Sigmoid colon (tissue), 7 donors: Measurements from ENCODE around the gene CNTN4. TPM values are rescaled to one million over a fixed set of nuclear protein-coding genes. Genes with fewer than 3 reads are reported as not detected.

ENCODE experiments used
- DNase-seq: peaks from one replicate; pipeline ENCODE4 v3.0.0-alpha.2; 2019
- H3K27ac ChIP-seq, 4 donors: fragments of 200-600 bp; sonication (generic); one replicate each; pipeline ENCODE4 v1.5.1; 2016 to 2019; ENCODE audit warnings: mild to moderate bottlenecking in 1 of 4
- H3K27me3 ChIP-seq, 3 donors: fragments of 200-600 bp; sonication (generic); one replicate each; pipeline ENCODE4 v1.5.1; 2019; ENCODE audit warnings: mild to moderate bottlenecking in 1 of 3
- H3K36me3 ChIP-seq, 4 donors: fragments of 200-600 bp; sonication (generic); one replicate each; pipeline ENCODE4 v1.5.1; 2016 to 2019
- H3K4me1 ChIP-seq, 4 donors: fragments of 200-600 bp; sonication (generic); one replicate each; pipeline ENCODE4 v1.5.1; 2017 to 2019
- H3K4me3 ChIP-seq, 4 donors: fragments of 200-600 bp; sonication (generic); one replicate each; pipeline ENCODE4 v1.5.1; 2017 to 2019; ENCODE audit warnings: mild to moderate bottlenecking in 2 of 4, moderate library complexity in 1 of 4
- H3K9me3 ChIP-seq, 4 donors: fragments of 200-600 bp in 3 of 4; sonication (generic) in 3 of 4; one replicate each; pipeline versions ENCODE4 v1.5.1 to v1.6.1; 2013 to 2019
- CTCF ChIP-seq, 4 experiments: fragments of 450-650 bp in 3 of 4; fragments of 200-600 bp in 1 of 4; IDR thresholded peaks; one replicate each; pipeline ENCODE4 v1.5.1; 2016 to 2019; ENCODE audit warnings: antibody characterized with exemption in 4 of 4, mild to moderate bottlenecking in 3 of 4, moderate library complexity in 2 of 4
- EP300 ChIP-seq, 4 donors: sonication (generic); formaldehyde crosslinking; IDR thresholded peaks; one replicate each; pipeline ENCODE4 v1.6.1; 2017; ENCODE audit warnings: antibody characterized with exemption in 4 of 4
- POLR2A ChIP-seq, 2 donors: fragments of 450-650 bp; IDR thresholded peaks; one replicate each; pipeline ENCODE4 v1.6.1; 2016; ENCODE audit warnings: antibody characterized with exemption in 2 of 2, mild to moderate bottlenecking in 2 of 2, moderate library complexity in 2 of 2
- POLR2AphosphoS5 ChIP-seq, 4 donors: sonication (generic); formaldehyde crosslinking; IDR thresholded peaks; one replicate each; pipeline ENCODE4 v1.6.1; 2017; ENCODE audit warnings: antibody characterized with exemption in 4 of 4
- WGBS, 2 donors: extraction: QIAGEN DNeasy Blood & Tissue Kit; methylation state at CpG; one replicate each; pipeline ENCODE4 v1.1.7; 2013; 5-methylcytosine and 5-hydroxymethylcytosine counted together
- intact Hi-C: fragments of 100-400 bp; cut with DNase I; formaldehyde crosslinking; loops from one replicate; pipeline ENCODE4 v1.15.1; 2023
- polyA plus RNA-seq, 3 donors: library from polyadenylated mRNA; stranded (reverse); fragments of 200-250 nt; gene quantifications; one replicate each; pipeline ENCODE4 v1.2.3, GENCODE V29; 2013
- total RNA-seq, 4 donors: library from RNA; depleted of rRNA; stranded (reverse); fragments of >200 nt; gene quantifications; one replicate each; pipeline ENCODE4 v1.1.0, GENCODE V29; 2016
- donor health status: healthy with polysubstance abuse.
- donor health status: Bipolar disorder and iron deficiency.
- donor health status: healthy.

Gene CNTN4
- total and polyA plus RNA-seq, 7 donors = 1.4 to 10.0 (median 7.5) TPM

DNA sequence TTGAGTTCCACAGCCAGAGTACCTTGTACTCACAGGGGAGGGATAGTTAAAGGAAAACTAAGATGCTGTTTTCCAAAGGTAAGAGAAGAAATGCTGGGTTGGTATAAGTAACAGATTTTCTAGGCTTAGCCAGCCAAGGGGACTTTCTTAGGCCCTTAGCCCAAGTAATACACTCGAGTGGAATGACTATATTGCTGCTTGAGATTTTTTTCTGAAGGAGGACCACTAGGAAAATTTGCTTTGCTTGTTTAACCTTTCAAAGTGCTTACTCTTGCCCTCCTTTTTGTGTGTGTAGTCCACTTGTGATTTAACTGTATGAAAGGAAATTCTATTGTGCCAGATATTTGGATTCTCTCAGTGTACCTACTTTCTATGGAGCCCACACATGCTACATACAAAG, 961.0 kb downstream of the CNTN4 start:
- DNase-seq = no peak
- TF ChIP-seq EP300 (IDR thresholded peaks at IDR 0.05) (no peak), POLR2AphosphoS5 (IDR thresholded peaks at IDR 0.05) (no peak), POLR2A (IDR thresholded peaks at IDR 0.05) (no peak), CTCF (IDR thresholded peaks at IDR 0.05) (no peak)
- no peaks in the 10 kb centered on the region for H3K27me3 ChIP-seq
- no peak overlapping the region for H3K27ac ChIP-seq
- H3K4me3 ChIP-seq = no peak overlapping the region
- no peaks in the 10 kb centered on the region for H3K36me3 ChIP-seq
- H3K4me1 ChIP-seq = no peaks in the 10 kb centered on the region
- intact Hi-C loops = no loop called here
- WGBS, 2 donors = 82 to 88% methylated on average over 1 of the region's 1 CpG
- no peaks in the 10 kb centered on the region for H3K9me3 ChIP-seq

DNA sequence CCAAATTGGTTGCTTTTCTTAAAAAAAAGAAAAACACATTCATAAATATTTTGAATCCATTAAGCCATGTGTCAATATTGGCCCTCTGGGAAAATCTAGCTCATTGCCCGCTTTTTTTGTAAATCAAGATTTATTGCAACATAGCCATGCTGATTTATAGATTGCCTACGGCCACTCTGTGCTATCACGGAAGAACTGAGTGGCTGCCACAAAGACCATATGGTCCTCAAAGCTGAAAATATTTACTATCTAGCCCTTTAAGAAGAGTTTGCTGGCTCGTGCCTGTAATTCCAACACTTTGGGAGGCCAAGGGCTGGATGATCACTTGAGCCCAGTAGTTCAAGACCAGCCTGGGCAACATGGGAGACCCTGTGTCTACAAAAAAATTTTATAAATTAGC, 965.6 kb downstream of the CNTN4 start:
- H3K27ac ChIP-seq = no peak overlapping the region
- no peaks in the 10 kb centered on the region for H3K36me3 ChIP-seq
- no peaks in the 10 kb centered on the region for H3K9me3 ChIP-seq
- WGBS, 2 donors = 72 to 81% methylated on average over 4 of the region's 4 CpGs
- TF ChIP-seq CTCF (IDR thresholded peaks at IDR 0.05) = no peak
- H3K4me3 ChIP-seq = no peak overlapping the region
- intact Hi-C loops = no loop called here
- H3K27me3 ChIP-seq = no peaks in the 10 kb centered on the region
- no peaks in the 10 kb centered on the region for H3K4me1 ChIP-seq
- DNase-seq = no peak

- TF ChIP-seq POLR2AphosphoS5 (IDR thresholded peaks at IDR 0.05) (no peak), CTCF (IDR thresholded peaks at IDR 0.05) (no peak), POLR2A (IDR thresholded peaks at IDR 0.05) (no peak), EP300 (IDR thresholded peaks at IDR 0.05) (no peak)
- Histone ChIP-seq H3K27ac (no peak overlapping the region), H3K9me3 (no peaks in the 10 kb centered on the region), H3K4me1 (no peaks in the 10 kb centered on the region), H3K27me3 (no peaks in the 10 kb centered on the region), H3K36me3 (no peaks in the 10 kb centered on the region), H3K4me3 (no peak overlapping the region)
- DNase-seq = no peak
- intact Hi-C loops = no loop called here
- 80 to 89% methylated on average over 2 of the region's 2 CpGs for WGBS, 2 donors
Measured at GRCh38 chr3:3065876-3066275, 967.2 kb downstream of the CNTN4 start.

DNA sequence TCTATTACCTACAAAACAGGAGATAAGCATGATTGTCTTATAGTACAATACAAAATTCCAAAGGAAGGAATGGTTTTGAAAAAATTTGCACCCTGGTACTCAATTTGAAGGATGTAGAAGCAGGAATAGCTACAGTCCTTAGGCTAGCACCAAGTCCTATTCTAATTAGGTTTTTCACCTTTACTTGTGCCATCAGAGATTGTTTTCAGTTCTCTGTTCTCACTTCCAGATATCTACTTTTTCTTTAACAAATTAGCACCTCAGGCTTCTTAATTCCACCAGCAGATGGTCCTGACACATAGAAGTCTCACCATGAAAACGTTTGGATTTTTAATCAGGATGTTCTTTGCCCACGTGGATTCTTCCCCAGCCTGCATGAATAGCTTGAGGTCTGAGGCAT, 967.7 kb downstream of the CNTN4 start:
- DNase-seq = no peak
- Histone ChIP-seq H3K27me3 (no peaks in the 10 kb centered on the region), H3K36me3 (no peaks in the 10 kb centered on the region), H3K4me3 (no peak overlapping the region), H3K9me3 (no peaks in the 10 kb centered on the region), H3K27ac (no peak overlapping the region), H3K4me1 (no peaks in the 10 kb centered on the region)
- 57 to 59% methylated on average over 2 of the region's 2 CpGs for WGBS, 2 donors
- intact Hi-C loops = no loop called here
- TF ChIP-seq POLR2A (IDR thresholded peaks at IDR 0.05) (no peak), POLR2AphosphoS5 (IDR thresholded peaks at IDR 0.05) (no peak), EP300 (IDR thresholded peaks at IDR 0.05) (no peak), CTCF (IDR thresholded peaks at IDR 0.05) (no peak)

- no peaks in the 10 kb centered on the region for H3K27me3 ChIP-seq
- TF ChIP-seq POLR2A (IDR thresholded peaks at IDR 0.05) = no peak
- no peak for TF ChIP-seq CTCF (IDR thresholded peaks at IDR 0.05)
- no peak for TF ChIP-seq EP300 (IDR thresholded peaks at IDR 0.05)
- TF ChIP-seq POLR2AphosphoS5 (IDR thresholded peaks at IDR 0.05) = no peak
- 93 to 94% methylated on average over 4 of the region's 4 CpGs for WGBS, 2 donors
- H3K4me3 ChIP-seq = no peak overlapping the region
- no peak for DNase-seq
- no peaks in the 10 kb centered on the region for H3K36me3 ChIP-seq
- no peaks in the 10 kb centered on the region for H3K4me1 ChIP-seq
- H3K27ac ChIP-seq = no peak overlapping the region
- H3K9me3 ChIP-seq = no peaks in the 10 kb centered on the region
- intact Hi-C loops = no loop called here
Measured at GRCh38 chr3:3066910-3067309, 968.2 kb downstream of the CNTN4 start.
